Fibroblast of villous mesenchyme (primary cell): ENCODE results near the gene CYB5R3. TPM values are rescaled to one million over a fixed set of nuclear protein-coding genes. Genes with fewer than 3 reads are reported as not detected.

ENCODE experiments used
- DNase-seq: peaks from one replicate; pipeline ENCODE4 v3.0.0-alpha.2; 2010; ENCODE audit warnings: low read depth
- H3K4me3 ChIP-seq: 2 replicates; pipeline ENCODE4 v1.5.1; 2011; ENCODE audit warnings: low read depth, mild to moderate bottlenecking, low read length
- total RNA-seq: library from RNA; depleted of rRNA; stranded (reverse); fragments of >200 nt; gene quantifications from 2 replicates; pipeline ENCODE4 v1.2.3, GENCODE V29; 2012
- TF ChIP-seq, protein P1 (sequence below): IDR thresholded peaks from 2 replicates; pipeline ENCODE4 v1.5.1; 2012; ENCODE audit warnings: low read depth, mild to moderate bottlenecking, low read length; ENCODE audit not compliant: insufficient read depth

The CYB5R3 gene
- total RNA-seq, 1 donor: 57.9 TPM

DNA sequence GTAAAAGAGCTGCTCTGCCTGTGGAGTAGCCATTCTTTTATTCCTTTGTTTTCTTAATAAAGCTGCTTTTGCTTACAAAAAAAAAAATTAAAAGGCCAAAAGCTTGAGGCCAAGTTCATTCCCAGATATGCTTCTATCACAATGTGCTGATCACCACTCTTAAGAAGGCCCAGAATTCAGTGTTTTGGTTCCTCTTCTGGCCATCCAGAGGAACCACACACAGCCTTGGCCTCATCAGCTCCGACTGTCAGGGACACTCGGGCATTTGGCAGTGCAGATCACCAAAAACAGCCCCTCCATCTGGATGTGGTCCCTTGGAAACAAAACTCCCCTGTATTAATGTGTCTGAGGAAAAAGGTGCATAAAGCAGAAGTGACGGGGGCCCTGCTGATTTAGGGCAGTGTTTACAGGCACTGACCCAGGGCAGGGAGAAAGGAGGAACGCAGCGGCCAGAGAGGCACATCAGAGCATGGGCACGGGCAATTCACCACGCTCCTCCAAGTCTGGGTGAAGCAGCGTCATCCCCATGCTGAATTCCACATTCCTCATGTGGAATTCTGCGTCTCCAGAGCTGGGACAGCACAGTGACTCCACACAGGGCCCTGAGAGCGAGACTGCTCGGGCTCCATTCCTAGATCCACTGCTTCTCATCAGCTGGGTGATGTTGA is 52.2 kb downstream of the CYB5R3 start:
- H3K4me3 ChIP-seq: no peak overlapping the region
- TF ChIP-seq, protein P1, sequence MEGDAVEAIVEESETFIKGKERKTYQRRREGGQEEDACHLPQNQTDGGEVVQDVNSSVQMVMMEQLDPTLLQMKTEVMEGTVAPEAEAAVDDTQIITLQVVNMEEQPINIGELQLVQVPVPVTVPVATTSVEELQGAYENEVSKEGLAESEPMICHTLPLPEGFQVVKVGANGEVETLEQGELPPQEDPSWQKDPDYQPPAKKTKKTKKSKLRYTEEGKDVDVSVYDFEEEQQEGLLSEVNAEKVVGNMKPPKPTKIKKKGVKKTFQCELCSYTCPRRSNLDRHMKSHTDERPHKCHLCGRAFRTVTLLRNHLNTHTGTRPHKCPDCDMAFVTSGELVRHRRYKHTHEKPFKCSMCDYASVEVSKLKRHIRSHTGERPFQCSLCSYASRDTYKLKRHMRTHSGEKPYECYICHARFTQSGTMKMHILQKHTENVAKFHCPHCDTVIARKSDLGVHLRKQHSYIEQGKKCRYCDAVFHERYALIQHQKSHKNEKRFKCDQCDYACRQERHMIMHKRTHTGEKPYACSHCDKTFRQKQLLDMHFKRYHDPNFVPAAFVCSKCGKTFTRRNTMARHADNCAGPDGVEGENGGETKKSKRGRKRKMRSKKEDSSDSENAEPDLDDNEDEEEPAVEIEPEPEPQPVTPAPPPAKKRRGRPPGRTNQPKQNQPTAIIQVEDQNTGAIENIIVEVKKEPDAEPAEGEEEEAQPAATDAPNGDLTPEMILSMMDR: no peak
- DNase-seq: no peak

DNA sequence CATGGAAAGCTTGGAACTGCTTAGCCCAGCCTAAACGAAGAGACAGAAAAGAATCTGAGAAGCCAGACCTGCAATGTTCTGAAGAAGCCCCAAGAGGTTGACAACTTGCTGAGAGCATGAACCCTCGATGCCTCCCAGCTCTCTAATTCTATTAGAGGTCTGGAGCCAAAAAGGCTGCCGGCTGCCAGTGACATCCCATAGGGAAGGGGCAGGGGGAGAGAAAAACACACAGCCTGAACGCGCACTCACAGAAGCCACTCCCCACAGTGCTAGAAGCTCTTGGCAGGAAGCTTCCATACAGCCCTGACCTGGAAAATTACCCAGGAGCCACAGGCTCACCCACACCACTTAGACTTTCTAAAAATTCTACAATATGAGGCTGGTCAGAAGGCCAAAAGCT is 52.9 kb downstream of the CYB5R3 start:
- DNase-seq: peak; percentile 47
- no peak overlapping the region for H3K4me3 ChIP-seq
- TF ChIP-seq, protein P1: no peak

DNA sequence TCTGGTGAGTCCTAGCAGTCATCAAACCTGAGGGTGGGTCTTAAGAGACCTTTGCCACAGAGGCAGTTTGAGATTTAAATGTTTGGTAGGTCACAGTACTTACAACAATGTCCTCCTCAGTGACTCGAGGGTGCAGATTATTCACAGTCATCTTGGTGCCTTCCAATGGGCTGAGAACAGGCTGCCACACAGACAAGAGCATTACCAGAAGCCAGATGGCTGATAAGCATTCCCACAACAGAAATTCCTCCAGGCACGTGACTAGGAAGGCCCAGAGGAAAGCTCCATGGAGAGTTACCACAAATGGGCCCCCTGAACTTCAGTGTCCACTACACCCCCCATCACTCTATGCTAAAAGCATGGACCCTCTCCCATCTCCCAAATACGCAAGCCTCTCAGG is 53.8 kb downstream of the CYB5R3 start:
- H3K4me3 ChIP-seq: no peak overlapping the region
- DNase-seq: peak; percentile 81
- TF ChIP-seq, protein P1: no peak

DNA sequence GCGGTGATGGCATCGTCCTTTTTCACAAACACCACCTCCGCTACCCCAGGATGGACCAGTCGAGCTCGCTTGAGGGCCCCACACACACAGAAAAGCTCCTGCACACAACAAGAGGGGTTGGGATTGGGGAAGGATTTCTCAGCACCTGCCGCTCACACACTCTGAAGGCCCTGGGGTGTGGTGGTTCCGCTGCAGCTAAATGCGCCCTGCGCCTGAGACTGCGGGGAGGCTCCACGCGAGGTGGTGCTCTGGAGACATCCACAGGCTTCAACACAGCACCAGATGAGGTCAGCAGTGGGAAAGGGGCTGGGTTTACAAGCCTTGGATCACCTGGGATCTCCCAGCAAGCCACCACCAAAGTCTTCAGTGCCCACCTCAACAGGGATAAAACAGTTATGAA is 57.2 kb downstream of the CYB5R3 start:
- DNase-seq: no peak
- no peak overlapping the region for H3K4me3 ChIP-seq
- TF ChIP-seq, protein P1: no peak

DNA sequence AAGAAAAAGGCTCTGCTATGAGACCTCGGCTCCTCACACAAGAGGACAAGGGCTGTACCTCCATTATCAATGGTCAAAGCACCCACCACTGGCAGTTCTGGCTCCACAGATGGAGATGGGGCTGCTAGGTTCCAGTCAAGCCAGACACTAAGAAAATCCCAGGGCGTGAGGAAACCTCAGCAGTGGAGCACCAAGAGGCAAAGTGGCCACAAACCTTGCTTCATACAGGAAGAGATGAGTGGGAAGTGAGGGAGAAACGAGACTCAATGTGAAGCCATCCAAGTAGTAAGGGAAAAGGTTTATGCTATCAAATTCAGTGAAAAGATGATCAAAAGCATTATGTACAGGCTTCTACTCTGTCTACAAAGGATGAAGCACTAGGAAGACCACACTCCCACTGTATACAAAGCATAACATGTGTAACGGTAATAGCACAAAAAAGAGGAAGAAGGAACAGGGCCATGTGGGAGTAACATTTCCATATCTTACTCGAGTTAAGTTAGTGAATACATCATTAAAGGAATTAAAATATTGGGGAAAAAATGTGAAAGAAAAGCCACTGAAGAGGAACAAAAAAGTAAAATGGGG is 61.5 kb downstream of the CYB5R3 start:
- H3K4me3 ChIP-seq: no peak overlapping the region
- TF ChIP-seq, protein P1: no peak
- no peak for DNase-seq

DNA sequence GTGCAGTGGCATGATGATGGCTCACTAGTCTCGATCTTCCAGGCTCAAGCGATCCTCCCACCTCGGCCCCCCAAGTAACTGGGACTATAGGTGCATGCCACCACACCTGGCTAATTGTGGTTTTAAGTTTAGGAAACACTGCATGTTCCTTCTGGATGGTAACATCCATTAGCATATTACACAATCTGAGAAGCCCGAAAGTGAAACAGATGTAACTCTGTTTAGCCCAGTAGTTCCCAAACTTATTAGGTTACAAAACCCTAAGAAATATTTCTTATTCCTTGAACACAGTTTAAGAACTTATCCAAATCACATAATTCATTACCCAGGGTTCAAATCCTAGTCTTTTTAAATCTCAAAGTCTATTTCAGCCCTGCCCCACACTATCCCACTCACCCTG is 62.8 kb downstream of the CYB5R3 start:
- TF ChIP-seq, protein P1: no peak
- H3K4me3 ChIP-seq: no peak overlapping the region
- DNase-seq: no peak
